HepG2 (cell line): ENCODE measurements around the gene LBX2. TPM values are rescaled to one million over a fixed set of nuclear protein-coding genes. Genes with fewer than 3 reads are reported as not detected.

ENCODE experiments used
- ATAC-seq: fragments of 200-7000 bp; cut with Tn5 transposase; 3 replicates; pipeline ENCODE4 v1.9.1; 2020; ENCODE audit warnings: mild to moderate bottlenecking, moderate library complexity
- BruUV-seq: library from RNA; stranded (reverse); fragments of 400-500 nt; replicated peaks from 2 replicates; lab custom pipeline; 2021; lab: Mats Ljungman, UMichigan
- CTCF ChIA-PET: fragments of 300-600 bp; formaldehyde crosslinking; extraction: SDS; loops from one replicate; lab custom pipeline; 2021; ENCODE audit warnings: low total read pairs, inconsistent platforms, low intra/inter-chr PET ratio; lab: Yijun Ruan, JAX
- POLR2A ChIA-PET: fragments of 350-600 bp; sonication (Branson Sonifier 250); formaldehyde crosslinking; loops from one replicate; lab custom pipeline; 2020; ENCODE audit warnings: antibody characterized with exemption, inconsistent platforms; lab: Yijun Ruan, JAX
- DNase-seq: peaks from one replicate; pipeline ENCODE4 v3.0.0-alpha.2; 2015; ENCODE audit warnings: low spot score
- FAIRE-seq: peaks from 3 replicates; lab custom pipeline; 2011; peaks lifted over from hg19 to GRCh38; lab: Jason Lieb, UNC
- H2AFZ ChIP-seq: one replicate; pipeline ENCODE4 v1.6.1; 2011; ENCODE audit warnings: low read length, inconsistent platforms
- H3K27ac ChIP-seq: fragments of 300-600 bp; 3 replicates; pipeline ENCODE4 v1.8.0; 2011; ENCODE audit warnings: mixed run types, mild to moderate bottlenecking, mixed read lengths, low read length, inconsistent platforms; ENCODE audit not compliant: insufficient read depth; ENCODE audit errors: extremely low read length
- H3K27me3 ChIP-seq, 2 experiments: fragments of 200-600 bp in 1 of 2; 2 replicates in 1 of 2; 3 replicates in 1 of 2; pipeline versions ENCODE4 v1.6.0 to v1.8.0; 2011; ENCODE audit warnings: low read length in 2 of 2, mild to moderate bottlenecking in 2 of 2, moderate library complexity in 2 of 2, inconsistent platforms in 1 of 2; ENCODE audit not compliant: insufficient read depth in 2 of 2, control insufficient read depth in 1 of 2
- H3K36me3 ChIP-seq, 2 experiments: fragments of 200-600 bp in 1 of 2; replicated peaks in 1 of 2; 2 replicates in 1 of 2; 3 replicates in 1 of 2; pipeline versions ENCODE4 v1.5.1 to v1.8.0; 2011; ENCODE audit warnings: low read length in 2 of 2, inconsistent platforms in 1 of 2; ENCODE audit not compliant: insufficient read depth in 2 of 2, control insufficient read depth in 1 of 2
- H3K4me1 ChIP-seq: 2 replicates; pipeline ENCODE4 v1.5.1; 2012; ENCODE audit warnings: low read length, inconsistent platforms; ENCODE audit not compliant: insufficient read depth
- H3K4me2 ChIP-seq: 2 replicates; pipeline ENCODE4 v1.6.0; 2011; ENCODE audit warnings: low read depth, low read length, inconsistent platforms
- H3K4me3 ChIP-seq, 3 experiments: fragments of 200-600 bp in 1 of 3; sonication (generic), shearing (Covaris generic) in 1 of 3; replicated peaks in 1 of 3; 2 replicates each; pipeline ENCODE4 v1.5.1; 2011 to 2016; ENCODE audit warnings: low read length in 3 of 3, inconsistent platforms in 2 of 3, low read depth in 2 of 3, mild to moderate bottlenecking in 2 of 3, control low read depth in 1 of 3, mixed read lengths in 1 of 3; ENCODE audit not compliant: insufficient read depth in 1 of 3
- H3K79me2 ChIP-seq: one replicate; pipeline ENCODE4 v1.6.1; 2011; ENCODE audit warnings: low read length, inconsistent platforms; ENCODE audit not compliant: insufficient read depth
- H3K9ac ChIP-seq: 2 replicates; pipeline ENCODE4 v1.6.0; 2011; ENCODE audit warnings: mild to moderate bottlenecking, low read depth, low read length, inconsistent platforms; ENCODE audit not compliant: insufficient read depth
- H3K9me3 ChIP-seq: 2 replicates; pipeline ENCODE4 v1.5.1; 2012; ENCODE audit warnings: mild to moderate bottlenecking, low read length
- H4K20me1 ChIP-seq: 2 replicates; pipeline ENCODE4 v1.6.0; 2011; ENCODE audit warnings: inconsistent platforms, mild to moderate bottlenecking, low read length, moderate library complexity; ENCODE audit not compliant: insufficient read depth
- FOXO4 ChIP-seq: sonication (generic); formaldehyde crosslinking; conservative IDR thresholded peaks from 2 replicates; pipeline ENCODE4 v1.8.1; 2023; ENCODE audit warnings: missing genetic modification reagents
- KDM5A ChIP-seq: fragments of 200-600 bp; sonication (generic); IDR thresholded peaks from 2 replicates; pipeline ENCODE4 v1.7.0; 2018; ENCODE audit warnings: antibody characterized with exemption, mild to moderate bottlenecking, low read length, borderline replicate concordance
- MYPOP ChIP-seq: sonication (generic); formaldehyde crosslinking; IDR thresholded peaks from 2 replicates; pipeline ENCODE4 v1.8.1; 2023; ENCODE audit warnings: mild to moderate bottlenecking, moderate library complexity, missing genetic modification reagents
- NCOA1 ChIP-seq: sonication (generic); formaldehyde crosslinking; IDR thresholded peaks from 2 replicates; pipeline ENCODE4 v1.9.0; 2021; ENCODE audit warnings: missing genetic modification reagents
- NR2F1 ChIP-seq, 2 experiments: fragments of 450-650 bp in 1 of 2; formaldehyde crosslinking in 1 of 2; IDR thresholded peaks; 2 replicates each; pipeline versions ENCODE4 v1.5.0 to v1.6.1; 2016 to 2020; ENCODE audit warnings: mild to moderate bottlenecking in 1 of 2, missing compliant biosample characterization in 1 of 2, missing genetic modification reagents in 1 of 2, moderate library complexity in 1 of 2
- PCBP1 ChIP-seq: fragments of 200-400 bp; formaldehyde crosslinking; IDR thresholded peaks from 2 replicates; pipeline ENCODE4 v1.6.1; 2017; ENCODE audit warnings: mild to moderate bottlenecking, low read depth, low read length, borderline replicate concordance
- RFX3 ChIP-seq: IDR thresholded peaks from 2 replicates; pipeline ENCODE4 v1.6.1; 2016; ENCODE audit warnings: missing biosample characterization, missing genetic modification reagents
- SIN3A ChIP-seq: IDR thresholded peaks from 2 replicates; pipeline ENCODE4 v1.6.1; 2011; ENCODE audit warnings: low read depth, mild to moderate bottlenecking, control low read depth, low read length, borderline replicate concordance
- TBX3 ChIP-seq: fragments of 450-650 bp; IDR thresholded peaks from 2 replicates; pipeline ENCODE4 v1.6.1; 2017; ENCODE audit warnings: antibody characterized with exemption, mild to moderate bottlenecking, inconsistent platforms, borderline replicate concordance
- TGIF2 ChIP-seq: IDR thresholded peaks from 2 replicates; pipeline ENCODE4 v1.6.1; 2016; ENCODE audit warnings: control low read depth, missing compliant biosample characterization
- TRAFD1 ChIP-seq: sonication (generic); formaldehyde crosslinking; IDR thresholded peaks from 2 replicates; pipeline ENCODE4 v1.5.1; 2020; ENCODE audit warnings: missing genetic modification reagents, mild to moderate bottlenecking, borderline replicate concordance
- ZNF263 ChIP-seq: sonication (generic); formaldehyde crosslinking; IDR thresholded peaks from 2 replicates; pipeline ENCODE4 v1.4.0; 2020; ENCODE audit warnings: missing genetic modification reagents
- ZNF512 ChIP-seq: sonication (generic); formaldehyde crosslinking; IDR thresholded peaks from 2 replicates; pipeline ENCODE4 v1.4.0; 2020; ENCODE audit warnings: mild to moderate bottlenecking, missing genetic modification reagents
- ZSCAN29 ChIP-seq: sonication (generic); formaldehyde crosslinking; conservative IDR thresholded peaks from 2 replicates; pipeline ENCODE4 v1.4.0; 2020; ENCODE audit warnings: mild to moderate bottlenecking, missing genetic modification reagents
- WGBS: methylation state at CpG from one replicate; pipeline ENCODE4 v1.1.6; 2017; ENCODE audit warnings: low lambda C conversion rate; 5-methylcytosine and 5-hydroxymethylcytosine counted together
- in situ Hi-C: cut with HindIII; loops from 2 replicates; pipeline ENCODE4 v1.10.0; 2017; ENCODE audit warnings: low pct_unique_long_range_greater_than_20kb; ENCODE audit not compliant: extremely low pct_ligation_motif_present
- intact Hi-C: fragments of 100-400 bp; cut with micrococcal nuclease; formaldehyde crosslinking; loops from one replicate; pipeline ENCODE4 v1.10.0; 2022; ENCODE audit not compliant: unreplicated experiment
- polyA plus RNA-seq, 8 experiments: library from polyadenylated mRNA; depleted of rRNA in 3 of 8; stranded (reverse) in 7 of 8; unstranded in 1 of 8; fragments of >200 nt; fragmentation: Illumina TruSeq in 4 of 8; extraction: Trizol in 4 of 8; gene quantifications; 2 replicates each; pipeline versions ENCODE4 v1.2.1 to v1.2.3, GENCODE V29; 2011 to 2016; ENCODE audit warnings: low read depth in 4 of 8, missing spikeins in 1 of 8, mixed read lengths in 1 of 8; ENCODE audit not compliant: insufficient read depth in 1 of 8
- total RNA-seq, 5 experiments: library from RNA; depleted of rRNA; stranded (reverse); fragments of >200 nt; fragmentation: Illumina TruSeq; extraction: Trizol; gene quantifications; 2 replicates each; pipeline ENCODE4 v1.2.3, GENCODE V29; 2016; ENCODE audit warnings: low read depth in 1 of 5

The LBX2 gene
- total and polyA plus RNA-seq, 2 of the 13 experiments (the other 11 are each of a cell fraction or from before 2014, with no cell fraction given), result 6.4 to 8.1 TPM

- Histone ChIP-seq H3K79me2 (peaks cover 31% of the 10 kb centered on the region), H2AFZ (no peak overlapping the region)
Measured at GRCh38 chr2:74458938-74459363, 40.5 kb downstream of the LBX2 start.

More at GRCh38 chr2:74458938-74459363, 40.5 kb downstream of the LBX2 start:
- peak overlapping the region; percentile 98 for H3K4me2 ChIP-seq
- DNase-seq, result no peak
- POLR2A ChIA-PET, result interaction anchor here (0.7 to 12.4 kb wide), 21 partner anchors 9 to 280 kb away, joined by 3 to 342 read pairs (median 11); partner anchors contain the start of genes AUP1, C2orf81, CCDC142 and DQX1
- intact Hi-C loops, result loop anchor here (1.0 to 2.0 kb wide), 3 partner anchors 14 to 70 kb away; partner anchors contain the start of genes AUP1, HTRA2 and MRPL53
- H3K27me3 ChIP-seq, result no peaks in the 10 kb centered on the region; a peak in 1 of 5 replicates
- TF ChIP-seq SIN3A (0 out of 2 replicates have a peak, but pooled peaks have one; percentile 27), NCOA1 (CRISPR knock-in tag) (no peak), KDM5A (no peak), ZSCAN29 (CRISPR knock-in tag) (no peak), TRAFD1 (CRISPR knock-in tag) (0 out of 2 replicates have a peak, but pooled peaks have one; percentile 28), MYPOP (0 out of 2 replicates have a peak, but pooled peaks have one; percentile 5), NR2F1 (CRISPR knock-in tag; IDR thresholded peaks at IDR 0.05) (no peak), RFX3 (CRISPR knock-in tag) (no peak), TBX3 (no peak), ZNF512 (CRISPR knock-in tag) (no peak), TGIF2 (CRISPR knock-in tag) (no peak), PCBP1 (no peak), FOXO4 (CRISPR knock-in tag) (0 out of 2 replicates have a peak, but pooled peaks have one; percentile 30), ZNF263 (CRISPR knock-in tag) (peak; percentile 53; the same call in 1 of the 2 replicates)
- TF ChIP-seq, all 625 proteins: peak for 5
- H4K20me1 ChIP-seq, result peaks cover 4% of the 10 kb centered on the region; the same call in 1 of the 2 replicates
- H3K9ac ChIP-seq, result peak overlapping the region; percentile 87
- WGBS, result 11% methylated on average over 10 of the region's 10 CpGs
- no peaks in the 10 kb centered on the region for H3K9me3 ChIP-seq
- FAIRE-seq (no peak), ATAC-seq (no peak)
- peaks cover 1 to 24% of the 10 kb centered on the region in 2 experiments for H3K36me3 ChIP-seq
- peak overlapping the region; percentile 65 to 88 (median 86) for H3K4me3 ChIP-seq
- peaks cover 43% of the 10 kb centered on the region for H3K4me1 ChIP-seq
- BruUV-seq, result no TSS peak
- in situ Hi-C loops, result no loop called here
- CTCF ChIA-PET, result no interaction called here
- H3K27ac ChIP-seq, result peak overlapping the region; percentile 66
